Tibial nerve (tissue), 4 donors: ENCODE results near the gene GHRL. TPM values are rescaled to one million over a fixed set of nuclear protein-coding genes. Genes with fewer than 3 reads are reported as not detected.

Experiments used
- small RNA-seq: library from RNA; depleted of rRNA; stranded (forward); fragments of <200 nt; gene quantifications from one replicate; pipeline ENCODE3, GENCODE V24; 2016
- total RNA-seq, 4 donors: library from RNA; depleted of rRNA; stranded (reverse); fragments of >200 nt; gene quantifications; one replicate each; pipeline ENCODE4 v1.1.0, GENCODE V29; 2016

GHRL gene
- total RNA-seq, 4 donors from 2014 or later: 0.60 to 3.7 (median 2.9) TPM; not detected in 1

Small RNA genes within 50 kb of the gene (small RNA-seq; reads per million reads assigned to genes)
- gene MIR378B (0.66 reads per million), gene RF02126 (not detected)

Other genes starting within 250 kb of the GHRL start
- not detected for gene FANCD2OS, start 184.7 kb downstream of the GHRL start, total RNA-seq
- 10 to 100 TPM; 50.2 to 97.5 (median 77.5) TPM for gene BRK1, start 177.3 kb downstream of the GHRL start, total RNA-seq
- gene VHL, start 151.2 kb downstream of the GHRL start, total RNA-seq: 10 to 100 TPM; 24.0 to 45.9 (median 37.0) TPM
- gene IRAK2, start 128.0 kb downstream of the GHRL start, total RNA-seq: 10 to 100 TPM in 1 of 4 donors, 1 to 10 TPM in 3; 1.5 to 10.8 (median 4.7) TPM
- 10 to 100 TPM; 21.2 to 28.9 (median 28.5) TPM for gene TATDN2, start 44.5 kb downstream of the GHRL start, total RNA-seq
- gene SEC13, start 28.2 kb upstream of the GHRL start, total RNA-seq: 100 to 1,000 TPM in 1 of 4 donors, 10 to 100 TPM in 3; 59.2 to 120 (median 94.5) TPM
- gene ATP2B2, start 212.6 kb upstream of the GHRL start, total RNA-seq: 1 to 10 TPM in 2 of 4 donors, under 1 TPM in 2; 0.42 to 2.0 (median 1.1) TPM